ENCODE data around the gene ATP8A1.

ATP8A1 gene

DNA sequence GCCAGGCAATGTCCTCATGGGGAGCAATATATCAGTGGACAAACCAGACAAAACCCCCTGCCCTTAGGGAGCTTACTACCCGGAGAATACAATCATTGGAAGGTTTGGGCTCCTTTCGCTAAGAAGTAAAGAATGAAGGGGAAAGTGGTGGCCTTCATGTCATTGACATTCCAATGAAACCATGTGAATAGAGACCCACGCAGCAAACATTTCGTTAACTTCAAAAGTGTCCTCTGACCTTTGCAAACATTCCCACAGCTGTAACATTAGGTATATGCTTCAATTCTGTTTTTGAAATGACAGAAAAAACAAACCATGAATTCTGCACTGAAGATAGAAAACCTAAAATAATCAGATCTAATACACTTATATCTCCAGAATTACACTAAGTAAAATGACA lies 7.0 kb downstream of the ATP8A1 start:
- no peak for DNase-seq (ENCODE audit: low read depth)

DNA sequence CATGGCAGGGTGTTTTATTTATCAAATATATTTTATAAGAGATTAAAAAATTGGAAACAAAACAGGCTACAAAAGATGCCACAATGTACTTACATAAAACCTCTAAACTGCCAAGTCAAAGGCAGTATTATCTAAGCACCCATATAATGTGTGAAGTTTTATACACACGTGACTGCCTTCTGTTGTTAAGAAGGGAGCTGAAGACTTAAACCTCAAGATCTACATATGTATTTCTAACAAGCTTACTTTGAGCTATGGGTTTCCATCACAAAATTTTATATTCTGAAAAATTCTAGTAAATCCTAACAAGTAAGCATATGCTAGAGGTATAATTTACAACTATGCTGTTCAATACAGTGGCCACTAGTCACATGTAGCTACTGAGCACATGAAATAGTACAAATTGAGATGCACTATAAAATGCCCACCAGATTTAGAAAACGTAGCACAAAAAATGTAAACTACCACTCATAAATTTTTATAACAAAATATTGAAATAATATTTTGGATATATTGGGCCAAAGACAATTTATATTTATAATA lies 9.8 kb downstream of the ATP8A1 start:
- no peak for DNase-seq (ENCODE audit: low read depth)

DNA sequence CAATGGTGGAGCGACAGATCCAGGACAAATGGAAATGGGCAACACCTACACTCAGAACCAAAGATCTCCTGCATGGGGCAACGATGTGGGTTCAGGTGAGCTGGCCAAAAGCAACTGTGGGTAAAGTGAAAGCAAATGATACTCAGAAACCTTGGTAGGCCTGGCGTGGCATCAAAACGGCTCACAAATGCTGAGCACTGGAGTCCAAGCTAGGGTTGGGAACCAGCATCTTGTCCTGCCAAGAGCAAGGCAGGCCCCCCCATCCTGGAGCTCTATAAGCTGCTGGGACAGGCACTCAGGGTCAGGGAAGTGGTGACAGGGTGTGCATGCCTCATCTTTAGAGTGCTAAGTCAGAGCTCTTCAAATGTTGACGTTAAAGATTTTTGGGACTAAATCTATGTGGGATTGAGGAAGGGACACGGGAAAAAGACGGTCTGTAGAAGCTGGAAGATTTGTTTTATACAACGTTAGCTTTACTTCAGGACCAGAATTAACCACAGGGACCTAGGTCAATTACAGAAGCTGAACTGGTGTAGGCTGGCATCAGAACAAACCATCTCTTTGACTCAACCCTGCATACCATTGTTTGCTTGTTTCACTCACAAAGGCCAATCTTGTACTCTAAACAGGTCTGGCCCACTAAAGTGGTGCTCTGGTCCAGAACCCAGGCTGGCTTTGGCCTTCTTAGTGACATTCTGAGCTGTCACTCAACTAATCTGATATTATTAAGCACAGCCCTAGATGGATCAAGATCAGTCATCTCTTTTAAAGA lies 10.7 kb downstream of the ATP8A1 start:
- DNase-seq (ENCODE audit: low read depth), result no peak

DNA sequence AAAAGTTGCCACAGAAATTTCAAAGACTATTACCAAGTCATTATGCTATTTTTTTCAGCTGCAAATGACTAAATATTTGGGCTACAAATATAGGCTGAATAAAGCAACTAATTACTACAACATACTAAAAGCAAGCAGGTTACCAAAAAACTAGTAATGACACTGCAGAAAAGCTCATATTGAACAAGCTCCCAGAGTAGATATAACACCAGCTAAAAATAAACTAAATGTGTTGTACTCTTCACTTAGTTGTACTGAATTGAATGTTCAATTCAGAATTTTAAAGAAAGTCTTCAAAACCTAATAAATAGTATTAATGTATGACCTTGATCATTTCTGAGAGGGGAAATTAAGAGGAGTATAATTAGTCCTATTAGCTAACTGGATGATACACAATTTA lies 12.0 kb downstream of the ATP8A1 start:
- DNase-seq (ENCODE audit: low read depth), result no peak

DNA sequence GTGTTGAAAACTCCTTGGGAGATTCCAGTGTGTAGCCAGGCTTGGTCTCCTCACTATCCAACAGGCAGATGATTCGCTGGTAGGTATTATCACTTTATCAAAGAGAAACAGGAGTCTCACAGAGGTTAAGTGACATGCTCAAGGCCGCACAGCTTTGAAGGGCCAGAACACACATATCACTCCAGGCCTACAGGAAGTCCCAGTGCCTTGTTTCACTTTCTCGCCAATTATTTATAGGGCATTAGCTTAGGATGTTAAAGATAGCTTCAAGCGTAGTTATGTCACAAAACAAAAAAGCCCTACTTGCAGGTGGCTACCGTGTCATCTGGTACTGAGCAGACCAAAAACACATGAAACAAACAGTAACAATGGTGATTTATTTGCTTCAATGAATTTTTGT lies 13.2 kb downstream of the ATP8A1 start:
- DNase-seq (ENCODE audit: low read depth), result no peak

DNA sequence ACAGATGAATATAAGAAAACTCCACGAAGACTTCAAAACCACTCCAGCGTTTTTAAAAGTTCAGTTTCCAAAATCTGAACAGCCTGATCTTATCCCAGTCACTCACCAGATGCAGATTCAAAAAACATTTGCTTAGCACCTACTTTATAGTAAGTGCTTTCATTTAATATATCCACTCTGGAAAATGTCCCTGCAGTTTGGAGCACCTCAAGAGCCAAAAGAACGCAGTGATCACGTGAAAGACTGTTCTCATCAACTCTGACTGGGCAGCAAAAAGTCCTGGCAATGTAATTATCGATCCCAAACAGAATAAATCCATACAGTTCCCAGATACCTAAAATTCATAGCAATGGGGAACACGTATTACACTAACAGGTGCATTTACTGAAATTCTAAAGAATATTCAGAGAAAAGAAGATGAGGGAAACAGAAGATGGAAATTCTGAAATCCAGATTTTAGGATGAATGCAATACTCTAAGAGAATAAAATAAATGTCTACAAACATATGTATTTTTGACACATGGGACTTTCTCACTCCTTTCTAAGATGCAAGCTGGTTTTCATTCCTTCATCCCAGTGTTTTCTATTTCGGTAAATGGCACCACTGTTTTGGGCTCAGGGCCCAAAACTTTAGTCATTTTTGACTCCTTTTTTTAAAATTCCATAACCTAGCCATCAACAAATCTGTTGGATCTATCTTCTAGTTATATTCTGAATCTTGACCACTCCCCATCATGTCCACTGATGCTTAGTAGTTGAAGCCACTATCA lies 13.9 kb downstream of the ATP8A1 start:
- no peak for DNase-seq (ENCODE audit: low read depth)

DNA sequence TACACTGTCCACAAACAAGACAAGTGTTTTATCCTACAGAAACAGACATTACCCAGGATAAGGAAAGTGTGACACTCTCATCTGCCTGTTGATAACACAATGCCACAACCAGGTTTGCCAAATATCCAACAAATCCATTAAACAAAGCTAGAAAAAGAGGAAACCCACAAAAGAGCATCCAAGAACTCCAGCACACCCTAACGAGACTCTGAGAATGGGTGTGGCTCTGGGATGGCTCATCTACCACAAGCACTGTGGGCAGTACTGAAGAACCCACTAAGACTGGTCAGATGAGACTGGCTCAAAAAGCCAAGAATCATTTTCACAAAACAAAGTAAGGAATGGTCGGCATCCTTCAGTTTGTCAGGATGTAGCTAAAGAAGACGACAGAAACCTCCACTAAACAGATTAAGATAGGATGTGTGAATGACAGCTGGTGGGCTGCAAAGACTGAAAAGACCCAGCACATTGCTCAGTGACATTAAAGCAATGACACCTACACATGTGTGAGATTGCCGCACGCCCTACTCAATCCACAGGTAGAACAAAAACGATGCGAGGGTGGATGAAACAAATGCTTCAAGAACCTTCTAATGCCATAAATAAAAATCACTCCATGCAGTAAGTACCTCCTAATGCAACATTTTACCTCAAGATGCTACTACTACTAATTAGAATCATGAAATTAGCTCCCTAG lies 14.7 kb downstream of the ATP8A1 start:
- no peak for DNase-seq (ENCODE audit: low read depth)

DNA sequence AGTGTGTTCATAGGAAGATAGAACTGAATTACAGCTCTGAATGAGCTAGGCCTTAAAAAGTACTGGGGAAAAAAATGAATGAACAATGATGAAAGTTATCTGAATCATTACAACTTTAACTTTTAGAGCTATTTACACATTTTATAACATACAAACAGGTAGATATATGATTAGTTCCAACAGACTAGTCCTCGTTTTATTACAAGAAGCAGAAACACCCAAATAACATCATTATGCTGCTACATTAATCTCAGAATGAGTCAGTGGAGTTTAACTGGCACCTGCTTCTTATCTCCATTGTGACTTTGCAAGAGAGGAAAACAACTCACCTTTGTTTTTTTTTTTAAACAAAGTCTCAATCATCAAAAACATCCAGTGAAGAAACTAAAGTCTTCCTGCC lies 15.2 kb downstream of the ATP8A1 start:
- DNase-seq (ENCODE audit: low read depth), result no peak

DNA sequence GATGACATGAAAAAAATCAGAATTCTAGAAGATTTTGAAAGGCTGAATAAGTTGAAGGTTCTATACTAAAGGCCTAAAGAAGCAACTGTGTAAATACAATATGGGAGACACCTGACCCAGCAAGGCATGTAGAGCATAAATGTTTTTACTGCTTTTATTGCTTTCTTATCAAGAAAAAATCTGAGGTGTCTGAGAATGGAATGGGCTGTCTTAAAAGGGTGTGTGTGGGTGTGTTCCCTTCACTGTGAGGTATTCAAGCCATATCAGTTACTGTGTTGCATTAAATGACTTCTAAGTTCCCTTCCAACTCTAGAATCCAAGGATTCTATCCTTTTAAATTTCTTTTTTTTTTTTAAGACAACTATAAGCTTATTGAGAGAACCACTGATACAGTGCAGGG lies 15.7 kb downstream of the ATP8A1 start:
- no peak for DNase-seq (ENCODE audit: low read depth)

DNA sequence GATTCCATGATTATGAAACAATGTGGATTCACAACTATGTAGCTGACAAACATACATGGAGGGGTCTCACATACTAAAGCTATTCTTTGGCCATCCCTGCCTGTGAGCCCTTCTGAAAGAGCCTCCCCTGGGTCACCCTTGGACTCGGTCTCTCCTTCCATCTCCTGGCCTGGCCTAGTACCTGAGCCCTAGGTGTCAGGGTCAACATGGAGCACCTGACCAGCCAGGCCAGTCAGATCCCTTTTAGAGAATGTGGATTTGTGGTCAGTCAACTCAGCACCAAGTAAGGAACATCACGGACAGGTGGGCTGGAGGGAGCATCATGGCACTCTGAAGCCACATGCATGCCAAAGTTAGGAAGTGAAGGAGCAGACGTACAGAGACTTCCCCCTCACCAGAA lies 16.3 kb downstream of the ATP8A1 start:
- no peak for DNase-seq (ENCODE audit: low read depth)

DNA sequence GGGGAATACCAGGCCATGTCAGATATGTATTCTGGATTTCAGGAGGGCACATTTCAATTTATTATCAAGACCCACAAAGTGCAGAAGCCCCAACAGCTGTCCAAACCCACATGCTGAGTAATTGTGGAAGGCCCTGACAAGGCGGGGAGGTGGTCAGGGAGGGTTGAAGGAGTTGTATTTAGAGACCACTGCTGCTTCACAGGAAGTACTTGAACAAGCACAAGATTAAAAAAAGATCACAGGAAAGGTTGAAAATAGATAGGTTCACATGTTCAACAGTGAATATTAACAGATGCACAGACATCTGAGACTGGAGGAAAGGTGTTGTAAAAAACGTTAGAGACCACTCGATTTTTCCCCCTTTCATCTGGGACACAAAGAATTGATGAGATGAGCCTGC lies 17.9 kb downstream of the ATP8A1 start:
- no peak for DNase-seq (ENCODE audit: low read depth)

DNA sequence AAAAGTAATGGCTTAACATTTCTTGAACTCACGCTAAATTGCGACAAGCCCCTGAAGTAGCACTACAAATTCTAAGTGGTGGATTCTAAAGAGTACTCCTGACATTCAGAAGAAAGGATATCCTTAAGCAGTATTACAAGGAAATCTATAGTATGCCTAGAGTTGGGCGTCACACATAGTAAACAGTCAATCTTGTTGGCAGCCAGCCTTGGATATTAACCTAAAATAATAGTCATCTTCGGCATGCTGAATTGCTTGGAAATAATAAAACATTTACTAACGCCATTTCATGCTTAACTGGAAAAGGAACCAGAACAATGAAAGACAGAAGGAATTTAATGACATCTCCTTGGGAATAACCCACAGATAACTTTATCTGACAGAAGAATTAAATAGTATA lies 18.6 kb downstream of the ATP8A1 start:
- DNase-seq (ENCODE audit: low read depth), result no peak

DNA sequence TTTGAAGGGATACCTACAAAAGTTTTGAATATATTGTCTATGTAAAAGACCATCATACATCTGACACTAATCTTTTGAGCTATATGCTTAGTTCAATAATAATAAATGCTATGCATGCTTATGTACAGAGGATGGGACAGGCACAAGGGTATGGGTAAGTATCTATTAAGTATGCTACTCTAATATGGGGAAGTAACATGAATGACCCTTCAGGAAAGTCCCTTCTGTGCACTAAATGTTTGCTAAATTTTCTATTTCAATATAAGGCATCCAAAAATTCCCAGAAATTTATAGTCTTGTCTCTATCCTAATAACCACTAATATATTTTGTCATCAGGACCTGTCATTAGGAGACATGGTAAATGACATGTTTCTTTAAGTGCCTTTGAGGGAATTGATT lies 19.0 kb downstream of the ATP8A1 start:
- no peak for DNase-seq (ENCODE audit: low read depth)

DNA sequence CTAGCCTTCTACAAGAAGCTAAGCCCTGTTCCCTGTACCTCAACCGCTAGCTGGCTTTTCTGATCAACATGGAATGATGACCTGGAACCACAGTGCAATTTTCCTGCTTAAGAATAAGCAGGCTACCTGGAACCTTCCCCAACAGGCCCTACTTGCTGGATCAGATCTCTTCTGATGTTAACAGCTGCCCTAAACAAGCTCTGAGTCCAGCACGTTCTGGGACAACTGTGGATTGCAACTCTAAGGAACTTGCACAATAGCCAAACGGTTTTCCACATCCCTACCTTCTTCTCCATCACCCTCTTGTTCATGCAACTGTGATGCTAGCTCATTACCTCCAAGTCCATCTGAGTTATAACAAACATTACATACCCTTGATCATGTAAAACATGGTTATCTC lies 19.8 kb downstream of the ATP8A1 start:
- no peak for DNase-seq (ENCODE audit: low read depth)

DNA sequence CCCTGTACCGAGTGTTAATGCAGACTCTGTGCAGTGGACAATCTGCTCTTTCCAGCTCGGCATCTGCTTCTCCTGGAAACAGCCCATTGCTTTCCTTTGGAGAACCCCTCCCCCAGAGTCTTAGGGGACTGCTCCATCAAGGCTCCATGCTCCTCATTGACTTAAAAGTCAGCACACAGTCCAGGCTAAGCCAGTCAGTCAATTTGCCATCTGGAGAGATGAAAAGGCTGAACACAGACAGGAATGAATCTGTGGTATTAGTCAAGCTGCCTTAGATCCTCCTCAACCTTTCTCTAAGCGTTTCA lies 20.3 kb downstream of the ATP8A1 start:
- no peak for DNase-seq (ENCODE audit: low read depth)

DNA sequence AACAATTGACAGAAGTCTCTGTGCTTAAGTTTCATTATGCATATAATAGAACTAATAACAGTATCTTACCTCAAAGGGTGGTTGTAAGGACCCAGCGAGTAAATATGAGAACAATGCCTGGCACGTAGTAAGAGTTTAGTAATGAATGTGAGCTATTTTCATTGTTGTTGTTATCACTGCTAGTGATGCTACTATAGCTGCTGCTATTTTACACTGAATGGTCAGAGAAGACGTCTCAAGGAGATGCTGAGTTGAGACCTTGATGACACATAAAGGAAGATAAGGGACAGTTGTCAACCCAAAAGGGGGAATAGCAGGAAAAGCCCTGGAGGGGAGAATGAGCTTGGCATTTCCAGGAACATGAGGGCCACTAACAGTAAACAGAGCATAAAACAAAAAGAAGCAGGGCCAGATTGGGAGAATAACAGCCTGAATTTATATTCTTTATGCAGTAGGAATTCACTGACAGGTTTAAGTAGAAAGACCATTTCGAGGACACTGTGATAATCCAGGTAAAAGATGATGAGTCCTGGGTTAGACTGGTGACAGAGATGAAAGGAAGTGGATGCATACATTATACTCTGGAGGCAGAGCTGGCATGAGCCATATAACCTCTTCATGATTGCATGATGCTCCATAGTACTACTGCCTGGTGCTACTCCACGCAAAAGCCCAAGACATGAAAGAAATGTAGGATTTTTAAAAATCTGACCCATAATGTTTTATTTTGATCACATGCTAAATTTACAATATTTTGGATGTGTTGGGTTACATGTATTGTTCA lies 23.1 kb downstream of the ATP8A1 start:
- DNase-seq (ENCODE audit: low read depth), result no peak

DNA sequence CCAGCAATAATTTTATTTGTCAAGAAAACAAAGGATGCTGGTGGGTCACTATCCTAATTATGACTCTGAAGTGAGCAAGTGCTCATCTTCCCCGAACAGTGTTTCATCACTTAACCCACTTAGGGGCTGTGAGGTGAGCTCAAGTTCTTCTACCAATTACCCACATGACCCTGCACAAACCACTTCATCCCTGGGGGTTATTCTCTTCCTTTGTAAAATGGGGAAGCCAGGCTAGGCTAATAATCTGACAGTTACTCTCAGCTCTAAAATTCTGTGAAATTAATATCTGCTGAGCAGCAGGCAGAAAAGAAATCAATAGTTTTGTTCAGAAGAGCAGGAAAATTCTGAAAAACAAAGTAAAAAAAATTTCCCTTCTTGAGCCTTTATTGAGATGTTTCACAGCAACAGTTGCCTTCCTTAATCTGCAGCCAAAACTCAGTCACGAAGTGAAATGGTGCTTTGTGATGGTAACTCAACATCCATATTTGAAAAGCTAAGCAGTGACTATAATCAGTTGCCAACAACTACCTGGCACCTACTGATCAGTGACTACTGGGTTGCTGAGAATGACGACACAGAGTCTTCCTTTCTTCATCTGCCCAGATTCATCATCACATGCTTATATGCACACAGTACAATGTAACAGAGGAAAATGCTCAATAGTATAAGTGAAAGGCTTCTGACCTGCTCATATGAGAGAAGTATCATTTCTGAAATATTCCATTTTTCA lies 24.1 kb downstream of the ATP8A1 start:
- DNase-seq (ENCODE audit: low read depth), result no peak

DNA sequence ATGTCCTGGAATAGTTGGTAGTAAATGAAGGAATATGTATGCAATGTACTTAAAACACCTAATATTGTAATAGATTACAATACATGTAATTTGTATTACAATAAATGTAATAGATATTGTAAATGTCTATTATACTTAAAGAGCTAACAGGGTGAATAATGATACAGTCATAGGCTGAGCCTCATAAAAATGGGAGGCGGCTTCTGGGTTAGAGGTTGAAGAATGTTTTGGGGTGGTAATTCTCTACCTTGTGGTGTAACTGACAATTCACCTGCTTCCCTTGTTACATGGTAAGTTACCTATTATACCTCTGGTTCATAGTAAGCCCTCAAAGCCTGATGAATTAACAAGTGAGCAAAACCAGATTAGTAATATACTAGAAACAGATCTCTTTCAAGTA lies 26.0 kb downstream of the ATP8A1 start:
- no peak for DNase-seq (ENCODE audit: low read depth)

DNA sequence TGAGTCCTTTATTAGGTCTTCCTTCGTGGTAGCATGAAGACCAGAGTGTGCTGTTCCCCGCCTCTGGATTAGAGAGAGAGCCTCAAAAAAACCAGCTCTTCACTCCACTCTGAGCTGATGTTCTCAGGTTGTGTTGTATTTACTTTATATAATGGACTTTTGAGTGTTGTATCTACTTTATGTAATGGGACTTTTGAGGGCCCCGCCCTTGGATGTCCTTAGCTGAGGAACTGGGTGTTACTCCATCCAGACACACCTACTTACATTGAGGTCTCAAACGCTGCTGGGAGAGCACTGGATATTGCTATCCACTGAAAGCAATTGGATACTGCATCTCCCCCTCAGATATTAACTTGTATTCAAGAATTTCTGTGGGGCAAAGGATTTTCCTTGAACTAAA lies 28.2 kb downstream of the ATP8A1 start:
- DNase-seq (ENCODE audit: low read depth), result no peak

DNA sequence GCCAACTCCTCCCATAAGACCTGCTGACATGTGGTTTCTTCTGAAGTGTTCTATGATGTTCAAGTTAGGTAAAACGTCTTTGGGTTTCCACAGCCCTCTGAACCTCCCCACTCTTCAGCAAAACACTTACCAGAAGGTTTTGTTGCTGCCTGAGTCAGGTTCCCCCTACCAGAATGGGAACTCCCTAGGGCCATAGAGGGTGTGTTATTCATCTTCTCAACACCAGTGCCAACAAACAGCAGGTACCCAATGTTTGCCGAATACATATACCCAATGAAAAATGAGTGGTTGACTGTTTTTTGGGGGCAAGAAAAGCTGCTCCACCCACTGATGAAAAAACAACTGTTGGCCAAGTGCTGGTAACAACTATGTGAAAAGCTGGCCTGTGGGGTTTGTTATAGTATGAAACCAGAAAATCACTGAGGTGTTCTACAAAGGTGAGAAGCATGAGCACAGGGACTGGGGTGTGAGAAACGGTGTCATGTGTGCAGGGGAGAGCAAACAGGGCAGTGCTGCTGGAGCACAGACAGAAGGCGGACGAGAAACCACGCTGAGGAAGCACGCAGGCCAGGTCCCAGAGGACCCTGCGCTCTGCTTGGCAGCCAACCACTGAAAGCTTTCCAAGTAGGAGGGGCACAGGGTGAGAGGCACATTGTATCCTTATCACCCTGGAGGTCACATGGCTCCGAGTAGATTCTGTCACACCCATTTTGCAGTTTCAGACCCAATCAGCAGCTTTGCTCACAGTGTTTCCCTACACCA lies 28.8 kb downstream of the ATP8A1 start:
- DNase-seq (ENCODE audit: low read depth), result no peak

DNA sequence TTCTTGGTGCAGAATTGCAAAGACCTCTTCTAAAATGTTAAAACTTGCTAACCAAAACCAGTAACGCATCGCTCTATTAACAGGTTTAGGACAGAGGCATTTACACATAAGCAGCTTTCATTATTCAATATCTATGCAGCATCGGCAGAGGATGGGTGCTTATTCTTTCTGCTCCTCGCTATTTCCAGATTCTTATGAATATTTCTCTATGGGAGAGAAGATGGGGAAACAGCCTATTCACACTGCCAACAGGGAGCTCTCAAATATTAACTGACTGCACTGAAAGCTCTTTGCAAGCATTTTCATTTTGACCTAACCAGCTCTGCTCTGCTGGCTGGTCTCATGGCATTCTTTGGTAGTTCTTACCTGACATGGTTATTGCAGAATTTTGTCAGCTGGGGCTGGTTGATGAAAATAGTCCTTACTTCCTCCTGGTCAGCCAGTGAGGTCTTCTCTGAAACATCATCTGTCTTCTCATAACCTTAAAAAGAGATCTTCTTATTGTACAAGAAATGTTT lies 30.2 kb downstream of the ATP8A1 start:
- no peak for DNase-seq (ENCODE audit: low read depth)

All from iris pigment epithelial cell (primary cell).